Heart left ventricle (tissue), 16 donors: ENCODE measurements around the gene ZNF726. TPM values are rescaled to one million over a fixed set of nuclear protein-coding genes. Genes with fewer than 3 reads are reported as not detected.

ENCODE experiments used
- ATAC-seq, 4 donors: fragments of 200-7000 bp; cut with Tn5 transposase; one replicate each; pipeline ENCODE4 v1.9.1; 2020 to 2022; ENCODE audit warnings: moderate library complexity in 4 of 4, mild to moderate bottlenecking in 3 of 4, moderate number of reproducible peaks in 1 of 4
- DNase-seq, 5 donors: peaks; one replicate each; pipeline ENCODE4 v3.0.0-alpha.2; 2020
- H3K27ac ChIP-seq, 12 donors: fragments of 200-600 bp; sonication (generic) in 4 of 12; one replicate each; pipeline versions ENCODE4 v1.5.0 to v1.8.0; 2016 to 2022; ENCODE audit warnings: mild to moderate bottlenecking in 2 of 12
- H3K27me3 ChIP-seq, 9 donors: fragments of 200-600 bp; sonication (generic) in 2 of 9; one replicate each; pipeline versions ENCODE4 v1.5.1 to v1.8.0; 2016 to 2022; ENCODE audit warnings: mild to moderate bottlenecking in 3 of 9
- H3K36me3 ChIP-seq, 9 donors: fragments of 200-600 bp; sonication (generic) in 2 of 9; one replicate each; pipeline versions ENCODE4 v1.5.0 to v1.8.0; 2018 to 2022; ENCODE audit warnings: mild to moderate bottlenecking in 2 of 9
- H3K4me1 ChIP-seq, 12 donors: fragments of 200-600 bp; sonication (generic) in 4 of 12; one replicate each; pipeline versions ENCODE4 v1.5.0 to v1.8.0; 2016 to 2022; ENCODE audit warnings: mild to moderate bottlenecking in 3 of 12
- H3K4me3 ChIP-seq, 12 donors: fragments of 200-600 bp; sonication (generic) in 4 of 12; one replicate each; pipeline versions ENCODE4 v1.5.0 to v1.8.0; 2017 to 2022; ENCODE audit warnings: mild to moderate bottlenecking in 9 of 12, moderate library complexity in 4 of 12
- H3K9me3 ChIP-seq, 12 donors: fragments of 200-600 bp; sonication (generic) in 4 of 12; one replicate each; pipeline versions ENCODE4 v1.5.0 to v1.8.0; 2016 to 2022; ENCODE audit warnings: mild to moderate bottlenecking in 1 of 12
- POLR2A ChIP-seq, 2 donors: fragments of 450-650 bp; IDR thresholded peaks; one replicate each; pipeline ENCODE4 v1.6.1; 2017; ENCODE audit warnings: antibody characterized with exemption in 2 of 2, mild to moderate bottlenecking in 2 of 2, moderate library complexity in 2 of 2
- WGBS, 4 donors: extraction: QIAGEN DNeasy Blood & Tissue Kit in 2 of 4; methylation state at CpG; one replicate each; pipeline versions ENCODE4 v1.1.5 to v1.1.7; 2013 to 2018; 5-methylcytosine and 5-hydroxymethylcytosine counted together
- intact Hi-C, 10 donors: fragments of 100-400 bp; cut with DNase I; formaldehyde crosslinking; loops; one replicate each; pipeline versions ENCODE4 v1.11.1 to v1.14.2; 2022
- polyA plus RNA-seq, 2 donors: library from polyadenylated mRNA; stranded (reverse); fragments of 200-250 nt; gene quantifications; one replicate each; pipeline ENCODE4 v1.2.3, GENCODE V29; 2013
- total RNA-seq, 9 donors: library from RNA; depleted of rRNA in 2 of 9; stranded (reverse); fragments of >200 nt in 2 of 9; fragmentation: NEBNext Ultra II Directional in 3 of 9; extraction: Animal tissue kit (Norgen Biotek cat#: 25700) in 3 of 9; gene quantifications; one replicate each; pipeline versions ENCODE4 v1.1.0 to v1.2.4, GENCODE V29; 2016 to 2023
- TF ChIP-seq, protein P1 (sequence below), 12 donors: fragments of 200-600 bp; sonication (generic) in 4 of 12; IDR thresholded peaks; one replicate each; pipeline versions ENCODE4 v1.5.0 to v1.8.0; 2018 to 2022; ENCODE audit warnings: antibody characterized with exemption in 12 of 12, mild to moderate bottlenecking in 5 of 12
- donor health status: ischemic (EF 13 %, LVEDD 7.1; RV severe dilation, severe dysfunction).
- donor health status: healthy with polysubstance abuse.
- donor health status: DM: no; HTN: yes; CAD: no.
- donor health status: DM: no; HTN: no; CAD: no.
- donor health status: ischemic (EF 25% LVEDD 6.9; RV normal size, moderate dysfunction).
- donor health status: ischemic (EF 25% LVEDD 5.7; RV mildly dilated, moderate dysfunction).
- donor health status: healthy.
- donor health status: DM: yes; HTN: yes; CAD: no.
- donor health status: ischemic (EF 35%, LVEDD 5.7; RV mildly dilated, moderate dysfunction).
- donor health status: nonischemic (EF 11% LVEDD 7.7; RV severe dilation, severe dysfunction).
- donor health status: DM: yes; HTN: yes; CAD: no.
- donor health status: PGD.
- donor health status: ischemic (EF 29% LVEDD 5.4; RV normal size, mild dysfunction).
- donor health status: nonischemic (EF 23%, LVEDD 6.1; RV moderate dilation, normal function).

The ZNF726 gene
- total and polyA plus RNA-seq, 11 donors, result 0.11 to 1.5 (median 0.58) TPM; not detected in 2

DNA sequence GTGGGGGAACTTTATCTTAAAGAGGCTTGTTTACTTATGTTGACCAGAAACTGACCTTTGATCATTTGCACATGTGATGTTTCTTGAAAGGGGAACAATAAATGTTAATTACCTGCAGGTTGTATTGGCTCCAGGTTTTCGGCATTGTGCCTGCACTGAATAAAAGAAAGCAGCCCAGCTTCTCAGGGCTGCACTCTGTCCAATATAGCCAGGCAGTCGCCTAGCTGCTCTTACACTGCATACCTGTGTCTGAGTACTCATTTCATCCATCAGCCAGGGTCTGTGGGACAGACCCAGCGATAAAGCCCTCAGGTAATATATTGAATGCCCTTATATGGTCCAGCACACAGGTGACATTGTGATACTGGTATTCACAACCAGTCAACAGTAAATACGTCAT, 8.9 kb upstream of the ZNF726 start:
- no peak for ATAC-seq
- WGBS, 4 donors, result 74 to 79% (median 77%) methylated on average over 4 of the region's 4 CpGs
- intact Hi-C loops, result no loop called here

DNA sequence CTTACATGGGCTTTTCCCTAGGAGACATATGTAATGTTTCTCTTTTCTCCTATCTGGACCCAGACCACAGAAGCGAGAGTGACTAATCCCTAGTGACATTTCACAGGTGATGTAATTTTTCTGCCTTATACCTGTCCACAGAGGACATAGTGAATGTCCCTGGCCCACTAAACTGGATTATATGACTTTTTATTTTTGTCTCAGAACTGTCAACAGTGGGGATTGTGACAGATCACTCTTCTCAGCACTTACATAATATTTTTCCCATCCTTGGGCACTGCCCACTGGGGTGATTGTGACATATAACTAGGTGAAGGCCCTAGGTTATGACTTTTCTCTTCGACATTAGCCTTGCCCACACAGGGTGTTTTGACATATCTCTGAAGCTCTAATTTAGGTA, 7.9 kb upstream of the ZNF726 start:
- Histone ChIP-seq H3K27me3 (no peaks in the 10 kb centered on the region), H3K4me3 (no peak overlapping the region), H3K9me3 (peaks cover 0 to 27% (median 15%) of the 10 kb centered on the region in 12 donors), H3K4me1 (no peaks in the 10 kb centered on the region), H3K27ac (no peak overlapping the region), H3K36me3 (no peaks in the 10 kb centered on the region)
- no peak for DNase-seq
- TF ChIP-seq, protein P1, sequence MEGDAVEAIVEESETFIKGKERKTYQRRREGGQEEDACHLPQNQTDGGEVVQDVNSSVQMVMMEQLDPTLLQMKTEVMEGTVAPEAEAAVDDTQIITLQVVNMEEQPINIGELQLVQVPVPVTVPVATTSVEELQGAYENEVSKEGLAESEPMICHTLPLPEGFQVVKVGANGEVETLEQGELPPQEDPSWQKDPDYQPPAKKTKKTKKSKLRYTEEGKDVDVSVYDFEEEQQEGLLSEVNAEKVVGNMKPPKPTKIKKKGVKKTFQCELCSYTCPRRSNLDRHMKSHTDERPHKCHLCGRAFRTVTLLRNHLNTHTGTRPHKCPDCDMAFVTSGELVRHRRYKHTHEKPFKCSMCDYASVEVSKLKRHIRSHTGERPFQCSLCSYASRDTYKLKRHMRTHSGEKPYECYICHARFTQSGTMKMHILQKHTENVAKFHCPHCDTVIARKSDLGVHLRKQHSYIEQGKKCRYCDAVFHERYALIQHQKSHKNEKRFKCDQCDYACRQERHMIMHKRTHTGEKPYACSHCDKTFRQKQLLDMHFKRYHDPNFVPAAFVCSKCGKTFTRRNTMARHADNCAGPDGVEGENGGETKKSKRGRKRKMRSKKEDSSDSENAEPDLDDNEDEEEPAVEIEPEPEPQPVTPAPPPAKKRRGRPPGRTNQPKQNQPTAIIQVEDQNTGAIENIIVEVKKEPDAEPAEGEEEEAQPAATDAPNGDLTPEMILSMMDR (IDR thresholded peaks at IDR 0.05), result no peak
- TF ChIP-seq POLR2A (IDR thresholded peaks at IDR 0.05), result no peak
- intact Hi-C loops, result no loop called here
- WGBS, 4 donors, result 67 to 83% (median 75%) methylated on average over 2 of the region's 2 CpGs
- ATAC-seq, result no peak

More for the DNA sequence above, 8.9 kb upstream of the ZNF726 start:
- H3K4me3 ChIP-seq, result no peak overlapping the region
- H3K27ac ChIP-seq, result no peak overlapping the region
- no peaks in the 10 kb centered on the region for H3K4me1 ChIP-seq
- H3K9me3 ChIP-seq, result peaks cover 0 to 27% (median 15%) of the 10 kb centered on the region in 12 donors
- no peak for DNase-seq
- no peaks in the 10 kb centered on the region for H3K36me3 ChIP-seq
- no peak for TF ChIP-seq POLR2A (IDR thresholded peaks at IDR 0.05)
- TF ChIP-seq, protein P1 (IDR thresholded peaks at IDR 0.05), result no peak
- H3K27me3 ChIP-seq, result no peaks in the 10 kb centered on the region

DNA sequence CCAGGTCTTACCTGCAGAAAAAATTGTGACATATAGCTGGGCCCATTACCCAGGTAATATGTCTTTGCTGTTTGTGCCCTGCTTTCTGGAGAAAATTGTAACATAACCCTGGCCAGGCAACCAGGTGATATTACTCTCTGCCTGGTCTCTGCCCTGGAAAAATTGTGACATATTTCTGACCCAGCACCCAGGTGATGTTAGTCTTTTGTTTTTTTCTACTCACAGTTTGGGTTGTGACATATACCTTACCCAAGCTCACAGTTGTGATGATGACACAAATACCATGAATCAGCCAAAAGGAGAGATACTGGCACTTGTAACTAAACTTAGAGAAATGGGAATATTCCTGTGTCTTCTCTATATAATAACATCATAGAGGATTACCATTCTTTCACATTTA, 6.5 kb upstream of the ZNF726 start:
- H3K4me1 ChIP-seq, result no peaks in the 10 kb centered on the region
- H3K36me3 ChIP-seq, result no peaks in the 10 kb centered on the region
- ATAC-seq (no peak), DNase-seq (no peak)
- H3K4me3 ChIP-seq, result no peak overlapping the region
- TF ChIP-seq, protein P1 (IDR thresholded peaks at IDR 0.05), result no peak
- TF ChIP-seq POLR2A (IDR thresholded peaks at IDR 0.05), result no peak
- peaks cover 0 to 26% (median 15%) of the 10 kb centered on the region in 12 donors for H3K9me3 ChIP-seq
- no peak overlapping the region for H3K27ac ChIP-seq
- no peaks in the 10 kb centered on the region for H3K27me3 ChIP-seq
- intact Hi-C loops, result no loop called here

DNA sequence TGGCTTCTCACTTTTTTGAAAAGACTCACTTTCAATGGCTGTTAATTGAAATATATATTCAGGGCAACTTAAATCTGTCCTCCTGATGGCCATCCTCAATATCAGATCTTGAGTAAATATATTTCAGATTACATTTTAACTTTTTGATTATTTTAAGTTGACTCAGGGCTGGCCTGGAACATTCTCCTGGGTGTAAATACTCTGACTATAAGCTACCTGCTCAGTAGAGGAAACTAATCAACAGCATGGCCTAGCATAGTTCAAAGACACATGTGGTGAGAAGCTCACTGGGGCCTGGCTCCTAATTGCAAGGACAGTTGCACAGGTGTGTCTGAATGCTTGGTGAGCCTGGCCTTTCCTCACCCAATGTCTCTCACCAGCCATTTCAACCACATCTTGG, 5.5 kb upstream of the ZNF726 start:
- peaks cover 0 to 18% (median 10%) of the 10 kb centered on the region in 12 donors for H3K9me3 ChIP-seq
- H3K36me3 ChIP-seq, result no peaks in the 10 kb centered on the region
- H3K27ac ChIP-seq, result no peak overlapping the region
- no peak for ATAC-seq
- no peak overlapping the region for H3K4me3 ChIP-seq
- H3K4me1 ChIP-seq, result peaks cover 0 to 1% (median 0%) of the 10 kb centered on the region in 12 donors
- no peaks in the 10 kb centered on the region for H3K27me3 ChIP-seq
- DNase-seq, result no peak
- intact Hi-C loops, result no loop called here
- TF ChIP-seq POLR2A (IDR thresholded peaks at IDR 0.05), result no peak
- TF ChIP-seq, protein P1 (IDR thresholded peaks at IDR 0.05), result no peak
